GM23338 (cell line): ENCODE data around the gene LRIG1.

ENCODE experiments used
- CREB1 ChIP-seq: fragments of 250-450 bp; sonication (Bioruptor Pico); IDR thresholded peaks from 2 replicates; pipeline ENCODE4 v1.5.0; 2020; ENCODE audit warnings: low read depth, mild to moderate bottlenecking, moderate library complexity
- EZH2 ChIP-seq: fragments of 200-600 bp; sonication (generic); IDR thresholded peaks from one replicate; pipeline ENCODE4 v1.8.0; 2017; ENCODE audit warnings: antibody characterized with exemption, mild to moderate bottlenecking, low read depth; ENCODE audit not compliant: unreplicated experiment
- EZH2phosphoT487 ChIP-seq: fragments of 200-600 bp; sonication (generic); IDR thresholded peaks from one replicate; pipeline ENCODE4 v1.8.1; 2018; ENCODE audit warnings: antibody characterized with exemption; ENCODE audit not compliant: unreplicated experiment
- JUNB ChIP-seq: IDR thresholded peaks from one replicate; pipeline ENCODE4 v1.6.1; 2016; ENCODE audit warnings: antibody characterized with exemption; ENCODE audit not compliant: unreplicated experiment
- POLR2AphosphoS5 ChIP-seq: IDR thresholded peaks from 2 replicates; pipeline ENCODE4 v1.6.1; 2016; ENCODE audit warnings: antibody characterized with exemption, low read depth
- REST ChIP-seq: IDR thresholded peaks from one replicate; pipeline ENCODE4 v1.6.1; 2018; ENCODE audit warnings: antibody characterized with exemption; ENCODE audit not compliant: unreplicated experiment
- STAT1 ChIP-seq: IDR thresholded peaks from one replicate; pipeline ENCODE4 v1.6.1; 2016; ENCODE audit warnings: antibody characterized with exemption; ENCODE audit not compliant: unreplicated experiment
- ZNF462 ChIP-seq: fragments of 250-450 bp; sonication (Bioruptor Pico); IDR thresholded peaks from 2 replicates; pipeline ENCODE4 v1.5.0; 2020; ENCODE audit warnings: mild to moderate bottlenecking, moderate library complexity
- TF ChIP-seq, protein P1 (sequence below), 2 experiments: fragments of 200-600 bp in 1 of 2; sonication (generic) in 1 of 2; conservative IDR thresholded peaks; 2 replicates each; pipeline versions ENCODE4 v1.5.1 to v1.6.1; 2016 to 2017; ENCODE audit warnings: antibody characterized with exemption in 2 of 2, low read depth in 2 of 2, mild to moderate bottlenecking in 2 of 2, moderate library complexity in 1 of 2
- TF ChIP-seq, protein P2 (sequence below): IDR thresholded peaks from 2 replicates; pipeline ENCODE4 v1.6.1; 2016; ENCODE audit warnings: antibody characterized with exemption

- TF ChIP-seq, protein P1, sequence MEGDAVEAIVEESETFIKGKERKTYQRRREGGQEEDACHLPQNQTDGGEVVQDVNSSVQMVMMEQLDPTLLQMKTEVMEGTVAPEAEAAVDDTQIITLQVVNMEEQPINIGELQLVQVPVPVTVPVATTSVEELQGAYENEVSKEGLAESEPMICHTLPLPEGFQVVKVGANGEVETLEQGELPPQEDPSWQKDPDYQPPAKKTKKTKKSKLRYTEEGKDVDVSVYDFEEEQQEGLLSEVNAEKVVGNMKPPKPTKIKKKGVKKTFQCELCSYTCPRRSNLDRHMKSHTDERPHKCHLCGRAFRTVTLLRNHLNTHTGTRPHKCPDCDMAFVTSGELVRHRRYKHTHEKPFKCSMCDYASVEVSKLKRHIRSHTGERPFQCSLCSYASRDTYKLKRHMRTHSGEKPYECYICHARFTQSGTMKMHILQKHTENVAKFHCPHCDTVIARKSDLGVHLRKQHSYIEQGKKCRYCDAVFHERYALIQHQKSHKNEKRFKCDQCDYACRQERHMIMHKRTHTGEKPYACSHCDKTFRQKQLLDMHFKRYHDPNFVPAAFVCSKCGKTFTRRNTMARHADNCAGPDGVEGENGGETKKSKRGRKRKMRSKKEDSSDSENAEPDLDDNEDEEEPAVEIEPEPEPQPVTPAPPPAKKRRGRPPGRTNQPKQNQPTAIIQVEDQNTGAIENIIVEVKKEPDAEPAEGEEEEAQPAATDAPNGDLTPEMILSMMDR (conservative IDR thresholded peaks at IDR 0.05; ENCODE audit: low read depth in 2 of 2) = no peak
- TF ChIP-seq, protein P2, sequence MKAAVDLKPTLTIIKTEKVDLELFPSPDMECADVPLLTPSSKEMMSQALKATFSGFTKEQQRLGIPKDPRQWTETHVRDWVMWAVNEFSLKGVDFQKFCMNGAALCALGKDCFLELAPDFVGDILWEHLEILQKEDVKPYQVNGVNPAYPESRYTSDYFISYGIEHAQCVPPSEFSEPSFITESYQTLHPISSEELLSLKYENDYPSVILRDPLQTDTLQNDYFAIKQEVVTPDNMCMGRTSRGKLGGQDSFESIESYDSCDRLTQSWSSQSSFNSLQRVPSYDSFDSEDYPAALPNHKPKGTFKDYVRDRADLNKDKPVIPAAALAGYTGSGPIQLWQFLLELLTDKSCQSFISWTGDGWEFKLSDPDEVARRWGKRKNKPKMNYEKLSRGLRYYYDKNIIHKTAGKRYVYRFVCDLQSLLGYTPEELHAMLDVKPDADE = no peak
- TF ChIP-seq EZH2 (no peak), CREB1 (CRISPR knock-in tag) (no peak), POLR2AphosphoS5 (no peak), EZH2phosphoT487 (no peak), JUNB (no peak), REST (no peak), ZNF462 (CRISPR knock-in tag) (no peak), STAT1 (no peak)
These were observed 101.1 kb downstream of the LRIG1 start for GRCh38 chr3:66399529-66400232.
